Measurements from ENCODE around the gene HPS4. TPM values are rescaled to one million over a fixed set of nuclear protein-coding genes. Genes with fewer than 3 reads are reported as not detected.

HPS4 gene
- total RNA-seq, 2 experiments from 2014 or later, result 32.2 to 34.6 TPM

DNA sequence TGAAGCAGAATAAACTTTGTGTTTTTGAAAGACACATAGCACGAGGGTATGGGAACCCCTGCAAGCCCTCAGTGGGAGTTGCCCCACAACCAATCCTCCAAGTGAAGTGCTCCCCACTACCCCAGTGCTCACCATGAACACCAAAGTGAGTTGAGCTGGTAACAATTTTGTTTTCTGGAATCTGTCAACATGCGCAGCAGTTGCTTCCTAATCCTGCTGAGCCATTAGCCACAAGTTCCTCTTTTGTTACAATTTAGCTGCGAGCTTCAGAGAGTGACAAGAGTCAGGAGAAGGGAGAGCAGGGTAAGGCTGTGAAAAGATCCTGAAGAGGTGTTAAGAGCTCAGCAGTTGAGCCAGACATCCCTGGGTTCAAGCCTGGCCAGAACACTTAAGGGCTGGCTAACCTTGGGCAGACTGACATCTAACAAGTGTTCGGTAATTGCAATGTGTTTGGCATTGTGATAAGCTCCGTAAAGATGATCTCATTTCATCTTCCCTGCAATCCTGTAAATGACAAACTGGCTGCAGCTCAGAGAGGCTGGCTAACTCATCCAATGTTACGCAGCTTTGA, 78.6 kb downstream of the HPS4 start:
- H3K36me3 Mint-ChIP-seq (ENCODE audit: low read depth), result no peaks in the 10 kb centered on the region
- peaks cover 10% of the 10 kb centered on the region for H3K4me1 Mint-ChIP-seq (ENCODE audit: low read depth)
- ATAC-seq (no peak), DNase-seq (no peak)
- no peak overlapping the region for H3K4me3 Mint-ChIP-seq
- ChIA-PET POLR2A (interaction anchor here (0.7 to 1.3 kb wide), 2 partner anchors 23 to 67 kb away, joined by 3 to 5 read pairs; no protein-coding TSS in a partner anchor), CTCF (interaction anchor here (1.1 to 1.8 kb wide), 3 partner anchors 37 to 260 kb away, joined by 4 to 10 read pairs (median 5); no protein-coding TSS in a partner anchor)
- H3K9me3 Mint-ChIP-seq (ENCODE audit: insufficient read depth), result no peaks in the 10 kb centered on the region
- peaks cover 14% of the 10 kb centered on the region for H3K27me3 Mint-ChIP-seq (ENCODE audit: low read depth)
- H3K27ac Mint-ChIP-seq, result no peak overlapping the region

DNA sequence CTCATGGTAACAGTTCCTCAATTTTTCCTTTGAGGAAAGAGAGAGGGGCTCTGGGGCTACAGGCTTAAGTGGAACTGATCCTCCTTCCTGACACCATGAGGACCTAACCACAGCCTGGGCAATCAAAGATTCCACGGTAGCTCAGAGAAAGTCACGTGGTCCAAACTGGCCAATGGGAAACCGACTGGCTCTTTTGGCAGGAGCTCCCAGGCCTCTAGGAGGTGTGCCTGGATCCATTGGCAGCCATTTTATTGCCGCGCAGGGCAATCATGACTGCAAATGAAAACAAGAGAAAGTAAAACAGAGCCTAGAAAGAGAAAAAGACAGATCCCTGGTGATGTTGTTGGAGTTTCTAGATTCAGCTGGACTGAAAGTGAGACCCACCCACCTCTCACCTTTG, 81.9 kb downstream of the HPS4 start:
- ChIA-PET CTCF (interaction anchor here (0.9 to 1.6 kb wide), 4 partner anchors 34 to 60 kb away, joined by 3 to 7 read pairs (median 5); no protein-coding TSS in a partner anchor), POLR2A (no interaction called here)
- ATAC-seq, result no peak
- H3K9me3 Mint-ChIP-seq (ENCODE audit: insufficient read depth), result no peaks in the 10 kb centered on the region
- peaks cover 10% of the 10 kb centered on the region for H3K4me1 Mint-ChIP-seq (ENCODE audit: low read depth)
- no peak overlapping the region for H3K27ac Mint-ChIP-seq
- no peak overlapping the region for H3K4me3 Mint-ChIP-seq
- H3K27me3 Mint-ChIP-seq (ENCODE audit: low read depth), result peaks cover 8% of the 10 kb centered on the region
- H3K36me3 Mint-ChIP-seq (ENCODE audit: low read depth), result no peaks in the 10 kb centered on the region
- no peak for DNase-seq

Other genes starting within 250 kb of the HPS4 start
- 10 to 100 TPM in 1 of 2 experiments, 1 to 10 TPM in 1; 9.2 to 10.0 TPM for gene ASPHD2, start 54.5 kb downstream of the HPS4 start, total RNA-seq
- 10 to 100 TPM; 21.6 to 22.6 TPM for gene SRRD, start 94 bp upstream of the HPS4 start, total RNA-seq
- 10 to 100 TPM; 56.2 to 57.7 TPM for gene TFIP11, start 28.7 kb upstream of the HPS4 start, total RNA-seq
- 10 to 100 TPM; 62.8 to 68.9 TPM for gene TPST2, start 106.3 kb upstream of the HPS4 start, total RNA-seq
- not detected for gene CRYBB1, start 134.2 kb upstream of the HPS4 start, total RNA-seq
- gene CRYBA4, start 138.2 kb upstream of the HPS4 start, total RNA-seq, result not detected
- 10 to 100 TPM; 23.6 to 26.3 TPM for gene MIAT, start 173.8 kb upstream of the HPS4 start, total RNA-seq